Thoracic aorta (tissue), 2 donors: ENCODE results near the gene ASTN1. TPM values are rescaled to one million over a fixed set of nuclear protein-coding genes. Genes with fewer than 3 reads are reported as not detected.

Source experiments
- ATAC-seq: fragments of 150-250 bp; one replicate; pipeline ENCODE4 v1.8.0; 2017; ENCODE audit warnings: low read depth; ENCODE audit not compliant: insufficient number of reproducible peaks, low FRiP score
- DNase-seq: peaks from one replicate; pipeline ENCODE4 v3.0.0-alpha.2; 2020; ENCODE audit warnings: low spot score
- H3K27ac ChIP-seq, 2 donors: fragments of 200-600 bp; sonication (generic); 1 replicate in 1 of 2; 2 replicates in 1 of 2; pipeline ENCODE4 v1.5.1; 2016; ENCODE audit warnings: mild to moderate bottlenecking in 2 of 2, moderate library complexity in 2 of 2
- H3K27me3 ChIP-seq: fragments of 200-600 bp; sonication (generic); replicated peaks from 2 replicates; pipeline ENCODE4 v1.6.0; 2016; ENCODE audit warnings: mild to moderate bottlenecking; ENCODE audit not compliant: insufficient read depth
- H3K36me3 ChIP-seq: fragments of 200-600 bp; sonication (generic); one replicate; pipeline ENCODE4 v1.5.1; 2016
- H3K4me1 ChIP-seq, 2 donors: fragments of 200-600 bp; sonication (generic); 1 replicate in 1 of 2; 2 replicates in 1 of 2; pipeline versions ENCODE4 v1.5.1 to v1.6.0; 2016; ENCODE audit warnings: low read depth in 2 of 2, mild to moderate bottlenecking in 1 of 2; ENCODE audit not compliant: control insufficient read depth in 1 of 2
- H3K4me3 ChIP-seq: fragments of 200-600 bp; sonication (generic); 2 replicates; pipeline ENCODE4 v1.5.1; 2016; ENCODE audit warnings: mild to moderate bottlenecking
- H3K9me3 ChIP-seq: fragments of 200-600 bp; sonication (generic); 2 replicates; pipeline ENCODE4 v1.5.1; 2016
- total RNA-seq, 2 donors: library from RNA; depleted of rRNA; stranded (reverse); fragments of >200 nt; gene quantifications; one replicate each; pipeline versions ENCODE4 v1.1.0 to v1.2.3, GENCODE V29; 2016
- TF ChIP-seq, protein P1 (sequence below): fragments of 200-600 bp; sonication (generic); IDR thresholded peaks from one replicate; pipeline ENCODE4 v1.5.1; 2019; ENCODE audit warnings: antibody characterized with exemption

ASTN1 gene
- total RNA-seq, 2 donors from 2014 or later, result 0.41 to 0.42 TPM

DNA sequence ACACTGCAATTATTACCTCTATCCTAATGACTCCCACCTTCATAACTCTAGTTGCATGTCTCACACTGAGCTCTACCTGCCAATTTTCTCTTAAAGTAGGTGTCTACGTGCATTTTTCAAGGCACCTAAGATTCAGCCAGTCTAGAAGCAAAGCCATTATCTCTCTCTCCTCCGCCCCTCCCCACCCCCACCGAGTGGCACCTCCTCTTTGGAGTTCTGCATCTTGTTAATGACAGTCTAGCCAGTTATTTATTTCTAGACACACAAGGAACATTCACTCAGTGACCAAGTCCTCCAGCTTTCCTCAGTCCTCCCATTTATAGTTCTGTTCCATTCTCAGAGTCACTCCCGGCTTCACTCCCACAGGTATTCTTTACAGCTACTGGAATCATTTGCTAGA, 47.6 kb downstream of the ASTN1 start:
- TF ChIP-seq, protein P1, sequence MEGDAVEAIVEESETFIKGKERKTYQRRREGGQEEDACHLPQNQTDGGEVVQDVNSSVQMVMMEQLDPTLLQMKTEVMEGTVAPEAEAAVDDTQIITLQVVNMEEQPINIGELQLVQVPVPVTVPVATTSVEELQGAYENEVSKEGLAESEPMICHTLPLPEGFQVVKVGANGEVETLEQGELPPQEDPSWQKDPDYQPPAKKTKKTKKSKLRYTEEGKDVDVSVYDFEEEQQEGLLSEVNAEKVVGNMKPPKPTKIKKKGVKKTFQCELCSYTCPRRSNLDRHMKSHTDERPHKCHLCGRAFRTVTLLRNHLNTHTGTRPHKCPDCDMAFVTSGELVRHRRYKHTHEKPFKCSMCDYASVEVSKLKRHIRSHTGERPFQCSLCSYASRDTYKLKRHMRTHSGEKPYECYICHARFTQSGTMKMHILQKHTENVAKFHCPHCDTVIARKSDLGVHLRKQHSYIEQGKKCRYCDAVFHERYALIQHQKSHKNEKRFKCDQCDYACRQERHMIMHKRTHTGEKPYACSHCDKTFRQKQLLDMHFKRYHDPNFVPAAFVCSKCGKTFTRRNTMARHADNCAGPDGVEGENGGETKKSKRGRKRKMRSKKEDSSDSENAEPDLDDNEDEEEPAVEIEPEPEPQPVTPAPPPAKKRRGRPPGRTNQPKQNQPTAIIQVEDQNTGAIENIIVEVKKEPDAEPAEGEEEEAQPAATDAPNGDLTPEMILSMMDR, result no peak
- Histone ChIP-seq H3K4me3 (no peak overlapping the region), H3K27ac (no peak overlapping the region), H3K27me3 (no peaks in the 10 kb centered on the region), H3K36me3 (no peaks in the 10 kb centered on the region), H3K9me3 (no peaks in the 10 kb centered on the region), H3K4me1 (no peaks in the 10 kb centered on the region)
- no peak for ATAC-seq
- DNase-seq, result no peak

- ATAC-seq (no peak), DNase-seq (no peak)
- no peak overlapping the region for H3K27ac ChIP-seq
- H3K27me3 ChIP-seq, result no peaks in the 10 kb centered on the region
- TF ChIP-seq, protein P1, result no peak
- H3K36me3 ChIP-seq, result no peaks in the 10 kb centered on the region
- H3K9me3 ChIP-seq, result no peaks in the 10 kb centered on the region
- H3K4me1 ChIP-seq, result no peaks in the 10 kb centered on the region
- H3K4me3 ChIP-seq, result no peak overlapping the region
Observed at GRCh38 chr1:177106614-177107365, 57.7 kb downstream of the ASTN1 start.

DNA sequence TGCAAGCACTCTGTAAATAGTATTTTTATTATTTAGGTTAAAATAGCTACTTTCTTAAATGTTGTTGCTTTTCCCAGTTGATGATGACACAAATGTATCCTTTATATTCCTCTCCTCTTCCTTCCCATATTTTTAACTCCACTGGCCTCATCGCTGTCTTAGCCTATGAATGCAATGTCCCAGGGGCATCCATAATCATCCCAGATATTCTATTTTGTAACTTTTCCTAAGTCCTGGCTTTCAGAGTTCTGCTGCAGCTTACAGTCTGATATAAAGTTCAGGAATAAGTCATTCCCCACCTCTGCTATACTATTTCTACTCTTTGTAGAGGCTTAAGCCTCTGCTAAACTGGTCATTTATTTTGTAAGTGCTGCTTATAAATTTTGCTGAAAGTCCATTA, 58.3 kb downstream of the ASTN1 start:
- Histone ChIP-seq H3K36me3 (no peaks in the 10 kb centered on the region), H3K4me1 (no peaks in the 10 kb centered on the region), H3K27ac (no peak overlapping the region), H3K27me3 (no peaks in the 10 kb centered on the region), H3K9me3 (no peaks in the 10 kb centered on the region), H3K4me3 (no peak overlapping the region)
- TF ChIP-seq, protein P1, result no peak
- no peak for ATAC-seq
- no peak for DNase-seq

DNA sequence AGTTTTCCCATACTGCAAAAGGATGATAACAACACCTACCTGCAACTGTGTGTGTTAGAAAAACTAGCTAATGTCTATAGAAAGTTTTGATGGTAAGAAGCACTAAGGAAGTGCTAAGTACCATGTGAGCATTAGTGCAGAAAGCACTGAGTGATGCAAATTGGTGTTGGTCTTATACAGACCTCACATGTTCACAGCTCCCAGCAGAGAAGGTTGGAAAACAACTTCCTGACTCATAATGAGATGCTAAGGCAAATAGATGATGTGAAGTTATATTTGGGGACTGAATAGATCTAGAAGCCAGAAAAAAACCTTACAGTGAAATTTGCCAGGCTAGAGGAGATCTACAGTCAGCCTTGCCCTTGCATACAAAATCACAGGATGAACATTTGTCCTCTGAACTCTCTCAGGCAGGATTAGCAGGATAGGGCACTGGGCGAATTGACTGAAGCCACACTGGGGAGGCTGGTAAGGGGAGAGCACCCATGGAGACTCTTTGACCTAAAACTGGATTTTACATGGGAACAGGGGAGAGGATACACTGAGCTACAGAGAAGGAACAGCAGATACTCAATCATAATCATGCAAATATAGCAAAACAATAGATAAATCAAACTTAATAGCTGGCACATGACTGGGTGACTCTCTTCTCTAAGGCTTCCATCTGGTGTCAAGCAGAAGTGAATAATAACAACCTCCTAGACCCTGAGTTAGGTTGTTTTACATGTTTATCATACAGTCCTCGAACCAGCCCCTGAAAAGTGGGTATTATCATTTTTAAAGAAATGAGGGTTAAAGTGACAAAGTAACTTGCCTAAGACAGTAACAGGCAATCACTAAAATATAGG, 61.3 kb downstream of the ASTN1 start:
- no peaks in the 10 kb centered on the region for H3K27me3 ChIP-seq
- H3K36me3 ChIP-seq, result no peaks in the 10 kb centered on the region
- no peak for DNase-seq
- TF ChIP-seq, protein P1, result no peak
- ATAC-seq, result no peak
- H3K4me1 ChIP-seq, result no peaks in the 10 kb centered on the region
- H3K27ac ChIP-seq, result no peak overlapping the region
- no peak overlapping the region for H3K4me3 ChIP-seq
- H3K9me3 ChIP-seq, result no peaks in the 10 kb centered on the region

DNA sequence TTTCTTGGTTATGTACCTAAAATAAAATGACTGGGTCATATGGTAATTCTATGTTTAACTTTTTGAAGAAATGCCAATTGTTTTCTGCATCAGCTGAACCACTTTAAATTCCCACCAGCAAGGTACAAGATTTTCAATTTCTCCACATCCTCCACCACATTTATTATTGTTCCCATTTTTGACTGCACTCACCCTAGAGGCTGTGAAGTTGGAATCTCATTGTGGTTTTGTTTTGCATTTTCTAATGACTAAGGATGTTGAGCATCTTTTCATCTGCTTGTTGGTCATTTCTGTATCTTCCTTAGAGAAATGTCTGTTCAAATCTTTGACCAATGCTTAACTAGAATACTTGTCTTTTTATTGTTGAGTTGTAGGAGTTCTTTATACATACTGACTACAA, 72.5 kb downstream of the ASTN1 start:
- Histone ChIP-seq H3K4me3 (no peak overlapping the region), H3K27me3 (no peaks in the 10 kb centered on the region), H3K36me3 (no peaks in the 10 kb centered on the region), H3K4me1 (no peaks in the 10 kb centered on the region), H3K9me3 (no peaks in the 10 kb centered on the region), H3K27ac (no peak overlapping the region)
- ATAC-seq (no peak), DNase-seq (no peak)
- TF ChIP-seq, protein P1, result no peak
